ENCODE data around the gene DEFB124.
"Not testable (repeated sequence)": the region's sequence is repeated elsewhere in the genome, so short reads cannot be mapped to it uniquely, and the experiment has no call there.

Gene DEFB124

GRCh38 chr20:31515775-31516107 lies 40.8 kb upstream of the DEFB124 start:
- peak overlapping the region; percentile 98 for H3K4me3 ChIP-seq (ENCODE audit: low read depth, low read length)
- no peak for TF ChIP-seq CTCF (IDR thresholded peaks at IDR 0.05; ENCODE audit: low read depth, low read length)

- no peak for TF ChIP-seq CTCF (IDR thresholded peaks at IDR 0.05; ENCODE audit: low read depth, low read length)
These were observed 40.3 kb upstream of the DEFB124 start for GRCh38 chr20:31515072-31515774.

GRCh38 chr20:31514154-31515071 lies 39.5 kb upstream of the DEFB124 start, which contains the start of gene HM13:
Gene HM13, plus strand, starts transcription at chr20:31514442. Its CDS starts 110 bp downstream, at chr20:31514552.
- TF ChIP-seq CTCF (IDR thresholded peaks at IDR 0.05; ENCODE audit: low read depth, low read length): peak; percentile 96
- H3K4me3 ChIP-seq (ENCODE audit: low read depth, low read length): peak within 1 kb of the TSS; percentile 98

More at GRCh38 chr20:31515072-31515774, 40.3 kb upstream of the DEFB124 start:
- H3K4me3 ChIP-seq (ENCODE audit: low read depth, low read length): peak overlapping the region; percentile 98

- TF ChIP-seq CTCF (IDR thresholded peaks at IDR 0.05; ENCODE audit: low read depth, low read length): no peak
- no peak overlapping the region for H3K4me3 ChIP-seq (ENCODE audit: low read depth, low read length)
These were observed 33.8 kb upstream of the DEFB124 start for GRCh38 chr20:31508517-31509244.

- no peak for TF ChIP-seq CTCF (IDR thresholded peaks at IDR 0.05; ENCODE audit: low read depth, low read length)
- H3K4me3 ChIP-seq (ENCODE audit: low read depth, low read length): no peak overlapping the region
These were observed 31.0 kb upstream of the DEFB124 start for GRCh38 chr20:31505903-31506302.

GRCh38 chr20:31502884-31503673 lies 28.2 kb upstream of the DEFB124 start:
- peak; percentile 84 for TF ChIP-seq CTCF (IDR thresholded peaks at IDR 0.05; ENCODE audit: low read depth, low read length)
- H3K4me3 ChIP-seq (ENCODE audit: low read depth, low read length): not testable (repeated sequence)
